ENCODE results near the gene AEN.
"Not testable (repeated sequence)": the region's sequence is repeated elsewhere in the genome, so short reads cannot be mapped to it uniquely, and the experiment has no call there.

The AEN gene

GRCh38 chr15:88615303-88616107 lies 5.6 kb upstream of the AEN start:
- no peak for DNase-seq

- no peak for DNase-seq
These were observed 4.9 kb upstream of the AEN start for GRCh38 chr15:88616240-88616639.

- DNase-seq = no peak
These were observed 4.0 kb upstream of the AEN start for GRCh38 chr15:88617031-88617722.

- no peak for DNase-seq
These were observed 3.4 kb upstream of the AEN start for GRCh38 chr15:88617790-88618189.

- no peak for DNase-seq
These were observed 2.5 kb upstream of the AEN start for GRCh38 chr15:88618686-88619085.

- DNase-seq = no peak
These were observed 1.3 kb upstream of the AEN start for GRCh38 chr15:88619796-88620195.

GRCh38 chr15:88621789-88622604 lies 857 bp downstream of the AEN start:
- peak; percentile 52 to 54 for DNase-seq

- no peak for DNase-seq
These were observed 1.4 kb downstream of the AEN start for GRCh38 chr15:88622605-88622975.

GRCh38 chr15:88623061-88623460 lies 1.9 kb downstream of the AEN start:
- DNase-seq = peak; percentile 70 to 73

GRCh38 chr15:88623632-88624031 lies 2.5 kb downstream of the AEN start:
- DNase-seq = no peak

- DNase-seq = no peak
These were observed 3.2 kb downstream of the AEN start for GRCh38 chr15:88624156-88624970.

GRCh38 chr15:88624971-88625490 lies 3.9 kb downstream of the AEN start:
- DNase-seq = no peak

GRCh38 chr15:88625943-88626741 lies 5.0 kb downstream of the AEN start:
- DNase-seq = peak in 1 of 2 donors; percentile 18

- DNase-seq = peak; percentile 44 to 57
These were observed 6.3 kb downstream of the AEN start for GRCh38 chr15:88627463-88627862.

GRCh38 chr15:88628018-88628654 lies 7.0 kb downstream of the AEN start:
- DNase-seq = no peak

- no peak for DNase-seq
These were observed 7.9 kb downstream of the AEN start for GRCh38 chr15:88629071-88629470.

GRCh38 chr15:88630141-88630721 lies 9.1 kb downstream of the AEN start:
- no peak for DNase-seq

- no peak for DNase-seq
These were observed 9.8 kb downstream of the AEN start for GRCh38 chr15:88630798-88631463.

- DNase-seq = no peak
These were observed 10.4 kb downstream of the AEN start for GRCh38 chr15:88631464-88632028.

GRCh38 chr15:88632797-88633196 lies 11.7 kb downstream of the AEN start:
- DNase-seq = not testable (repeated sequence)
